HTERT RPE-1 (cell line): ENCODE results near the gene TMEM245.

Experiments used
- in situ Hi-C: fragments of 300-500 bp; cut with MboI; formaldehyde crosslinking; loops from 4 replicates; pipeline ENCODE4 v1.14.3; 2020; ENCODE audit warnings: low sequenced_read_pairs

The TMEM245 gene

DNA sequence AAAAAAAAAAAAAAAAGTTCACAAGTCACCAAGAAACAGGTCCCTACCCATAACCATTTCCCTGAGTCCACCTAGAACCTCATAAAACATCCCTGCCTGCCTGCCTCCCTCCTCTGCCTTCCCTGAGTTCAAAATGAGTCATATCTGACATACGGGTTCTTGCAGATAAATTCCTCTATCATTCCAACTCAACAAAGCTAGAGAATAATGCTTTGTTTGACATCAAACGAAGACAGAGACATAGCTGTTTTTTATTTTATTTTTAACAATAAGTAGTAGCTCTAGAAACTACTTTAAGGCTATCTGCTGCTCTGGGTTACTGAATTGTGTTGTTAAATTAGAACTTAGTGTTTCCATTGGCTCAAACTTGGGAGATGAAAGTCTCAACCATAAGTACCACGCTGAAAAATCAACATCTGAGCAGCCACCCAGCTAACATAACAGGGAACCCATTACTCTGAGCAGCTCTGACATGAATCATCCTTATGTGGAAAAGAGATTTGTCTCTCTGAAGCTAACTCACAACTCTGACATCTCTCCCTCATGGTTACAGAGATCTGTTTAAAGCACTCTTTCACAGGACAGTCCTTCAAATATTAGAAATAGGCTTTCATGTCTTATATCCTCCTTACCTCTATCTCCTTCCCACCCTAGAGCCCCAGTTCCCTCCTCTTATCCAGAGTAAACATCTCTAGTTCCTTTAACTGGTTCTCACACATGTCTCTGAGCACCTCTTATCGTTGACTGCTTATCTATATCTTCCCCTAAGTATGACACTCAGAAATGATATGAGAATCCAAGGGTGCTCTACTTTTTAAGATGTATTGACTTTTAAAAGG lies 12.1 kb downstream of the TMEM245 start:
- in situ Hi-C loops = no loop called here

DNA sequence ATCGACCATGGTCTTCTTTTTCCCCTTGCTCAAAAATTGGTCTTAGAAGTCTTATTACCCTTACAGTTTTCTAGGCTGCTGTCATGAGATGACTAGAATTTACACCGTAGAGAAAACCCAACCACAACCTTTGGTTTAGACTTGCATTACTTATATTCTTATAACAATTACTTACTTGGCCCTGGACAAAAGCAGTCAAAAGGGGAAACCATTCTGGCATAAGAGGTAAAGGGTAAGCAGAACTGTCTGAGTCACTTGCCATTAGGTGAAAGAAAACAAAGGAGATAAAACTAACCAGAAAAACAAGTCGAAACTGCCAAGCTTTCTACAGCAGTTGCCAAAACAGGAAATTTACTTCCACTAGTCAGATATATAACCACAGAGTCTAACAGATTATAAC lies 17.9 kb downstream of the TMEM245 start:
- in situ Hi-C loops = no loop called here

DNA sequence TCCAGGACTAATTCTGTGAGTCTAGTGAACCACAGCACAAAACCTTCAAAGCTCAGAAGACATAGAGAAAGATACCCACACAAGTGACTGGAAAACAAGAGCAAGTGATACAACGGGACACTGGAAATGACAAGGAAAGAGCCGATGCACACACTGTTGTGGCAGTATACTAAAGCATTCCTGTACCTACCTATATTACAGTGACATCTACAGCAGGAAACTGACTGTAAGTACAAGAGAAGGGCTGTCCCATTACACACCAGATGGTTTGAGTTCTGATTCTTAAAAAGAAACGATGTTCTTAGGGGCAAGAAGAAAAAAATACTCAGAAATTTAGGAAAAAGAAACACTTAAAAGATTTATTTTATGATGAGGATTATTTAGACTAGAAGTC lies 18.5 kb downstream of the TMEM245 start:
- in situ Hi-C loops = no loop called here

DNA sequence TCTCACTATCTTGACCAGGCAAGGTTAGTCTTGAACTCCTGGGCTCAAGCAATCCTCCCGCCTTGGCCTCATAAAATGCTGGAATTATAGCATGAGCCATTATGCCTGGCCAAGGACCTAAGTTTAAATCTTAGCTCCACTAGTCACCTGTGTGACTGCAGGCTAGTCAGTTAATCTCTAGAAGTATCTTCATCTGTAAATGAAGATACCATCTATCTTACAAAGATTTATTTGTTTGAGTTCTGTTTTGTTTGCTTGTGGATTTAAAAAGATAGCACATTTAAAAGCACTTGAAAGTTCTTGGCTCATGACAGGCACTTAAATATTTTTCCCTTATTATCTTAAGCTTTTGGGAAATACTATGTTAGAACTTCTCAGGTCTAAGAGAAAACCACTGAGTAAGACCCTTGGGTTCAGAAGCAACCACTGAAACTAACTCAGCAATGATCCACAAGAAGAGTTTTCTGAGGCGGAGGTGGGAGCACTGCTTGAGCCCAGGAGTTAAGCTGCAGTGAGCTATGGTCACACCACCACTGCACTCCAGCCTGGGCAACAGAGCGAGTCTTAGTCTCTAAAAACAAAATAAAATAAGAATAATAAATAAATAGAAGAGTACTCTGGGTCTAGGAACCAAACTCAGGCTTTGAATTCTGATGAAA lies 19.1 kb downstream of the TMEM245 start:
- in situ Hi-C loops = no loop called here

DNA sequence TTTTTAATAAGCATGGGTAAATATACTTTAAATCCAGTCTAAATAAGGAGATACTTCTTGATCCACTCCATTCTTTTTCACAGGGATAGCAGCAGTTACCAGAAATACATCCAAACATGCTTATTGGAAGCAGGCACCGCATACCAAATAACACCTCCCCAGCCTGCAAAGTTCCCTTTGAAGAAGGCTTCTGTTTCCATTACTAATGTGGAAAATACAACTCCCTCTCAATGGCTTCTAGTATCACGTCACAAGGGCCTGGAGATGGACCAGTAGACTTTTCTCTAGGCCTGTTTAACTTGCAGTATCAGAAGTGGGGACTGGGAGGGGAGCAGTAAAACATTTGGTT lies 20.8 kb downstream of the TMEM245 start:
- in situ Hi-C loops = no loop called here

DNA sequence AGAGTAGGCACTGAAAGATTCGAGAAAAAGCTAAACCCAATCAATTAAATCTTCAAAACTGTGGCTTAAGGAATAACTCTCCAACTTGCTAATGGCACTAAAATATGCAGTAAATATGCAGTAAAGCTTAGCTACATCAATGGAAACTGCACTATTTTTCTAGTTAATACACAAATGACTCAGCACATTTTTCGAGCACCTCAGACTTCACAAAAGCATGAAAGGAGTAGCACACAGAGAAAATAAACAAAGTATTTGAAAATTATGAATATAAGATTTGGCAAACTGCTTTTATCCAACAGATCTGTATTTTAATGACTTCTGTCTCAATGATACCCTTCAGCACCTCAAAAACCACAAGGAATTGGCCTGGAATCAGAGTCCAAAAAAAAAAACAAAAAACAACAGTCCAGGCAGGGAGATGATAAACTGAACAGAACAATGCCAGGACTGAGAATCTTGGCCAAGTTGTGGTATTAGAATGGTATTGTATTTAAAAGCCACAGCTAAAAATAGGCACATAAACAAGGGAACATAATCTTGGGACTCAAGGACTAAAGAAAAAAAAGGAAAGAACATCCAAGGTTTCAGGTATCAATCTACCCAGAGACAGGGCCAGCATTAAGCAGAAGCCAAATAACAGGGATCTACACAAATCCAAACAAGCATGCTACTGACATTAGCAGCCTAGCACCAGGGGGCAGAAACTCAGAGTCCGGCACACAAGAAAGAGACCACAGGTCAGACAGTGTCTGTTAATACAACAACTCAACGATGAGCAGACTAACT lies 21.4 kb downstream of the TMEM245 start:
- in situ Hi-C loops = no loop called here

DNA sequence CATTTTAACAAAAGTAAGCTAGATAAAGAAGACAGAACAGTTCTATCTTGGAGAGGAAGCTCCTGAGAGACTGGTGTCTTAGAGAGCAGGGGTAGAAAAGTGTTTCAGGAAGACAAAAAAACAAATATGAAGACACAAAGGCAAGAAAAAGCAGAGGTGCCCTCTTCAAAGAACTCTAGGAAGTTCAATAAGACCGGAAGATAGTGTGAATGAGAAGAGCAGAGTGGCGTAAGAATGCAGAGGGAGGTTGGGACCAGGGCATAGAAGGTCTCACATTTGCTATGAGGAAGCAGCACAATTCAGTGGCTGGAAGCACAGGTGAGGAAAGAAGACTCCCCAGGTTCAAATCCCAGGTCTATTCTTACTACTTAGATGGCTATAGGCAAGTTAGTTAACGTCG lies 22.6 kb downstream of the TMEM245 start:
- in situ Hi-C loops = no loop called here

DNA sequence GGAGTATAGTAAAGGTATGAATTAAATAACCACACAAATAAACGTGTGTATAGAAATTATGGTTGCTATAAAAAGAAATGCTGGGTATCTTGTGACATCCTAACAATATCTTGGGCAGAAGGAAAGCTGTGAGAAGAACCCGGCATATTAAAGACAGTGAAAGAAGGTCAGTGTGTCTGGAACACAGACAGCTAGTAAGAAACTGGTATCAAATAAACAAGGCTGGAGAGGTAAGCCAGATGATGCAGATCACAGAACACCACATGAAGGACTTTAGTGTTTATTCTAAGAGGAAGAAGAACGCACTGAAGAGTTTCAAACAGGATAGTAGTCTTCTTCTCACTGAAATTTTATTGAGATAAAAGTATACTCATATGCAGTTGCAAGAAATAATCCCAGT lies 24.4 kb downstream of the TMEM245 start:
- in situ Hi-C loops = no loop called here

DNA sequence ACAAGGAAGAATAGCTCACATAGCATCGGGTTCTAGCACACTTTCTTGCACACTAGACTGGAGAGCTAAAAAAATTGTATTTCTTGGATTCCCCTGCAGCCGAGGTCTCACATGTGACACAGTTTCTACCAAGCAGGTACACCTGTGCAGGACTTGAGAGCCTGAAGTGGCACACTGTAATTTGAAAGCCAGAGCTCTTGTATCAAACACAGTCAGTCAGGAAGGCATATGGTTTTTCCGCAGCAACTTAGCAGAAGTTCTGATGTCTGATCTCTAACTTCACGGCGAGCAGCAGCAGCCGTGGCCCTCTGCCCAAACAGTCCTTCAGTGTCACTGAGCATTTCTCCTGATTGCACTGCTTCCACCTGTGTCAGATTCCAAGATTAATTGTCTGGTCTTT lies 25.5 kb downstream of the TMEM245 start:
- in situ Hi-C loops = no loop called here

DNA sequence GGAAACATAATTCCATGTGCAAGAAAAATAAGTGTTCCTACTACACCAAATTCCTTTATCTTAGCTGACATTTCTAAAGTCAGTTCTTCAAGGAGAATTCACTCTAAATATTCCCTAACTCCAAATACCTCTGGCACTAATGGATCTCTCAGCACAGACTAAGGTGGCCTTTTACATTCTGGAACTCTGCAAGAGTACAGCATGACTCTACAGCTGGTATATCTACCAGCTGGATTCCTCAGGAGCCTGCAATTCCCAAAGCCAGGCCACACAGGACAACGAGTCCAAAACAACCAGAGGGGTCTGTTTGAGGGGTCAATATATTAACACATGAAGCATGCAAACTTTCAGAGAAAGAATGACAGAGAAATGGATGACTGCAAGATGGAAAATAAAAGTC lies 27.2 kb downstream of the TMEM245 start:
- in situ Hi-C loops = no loop called here

DNA sequence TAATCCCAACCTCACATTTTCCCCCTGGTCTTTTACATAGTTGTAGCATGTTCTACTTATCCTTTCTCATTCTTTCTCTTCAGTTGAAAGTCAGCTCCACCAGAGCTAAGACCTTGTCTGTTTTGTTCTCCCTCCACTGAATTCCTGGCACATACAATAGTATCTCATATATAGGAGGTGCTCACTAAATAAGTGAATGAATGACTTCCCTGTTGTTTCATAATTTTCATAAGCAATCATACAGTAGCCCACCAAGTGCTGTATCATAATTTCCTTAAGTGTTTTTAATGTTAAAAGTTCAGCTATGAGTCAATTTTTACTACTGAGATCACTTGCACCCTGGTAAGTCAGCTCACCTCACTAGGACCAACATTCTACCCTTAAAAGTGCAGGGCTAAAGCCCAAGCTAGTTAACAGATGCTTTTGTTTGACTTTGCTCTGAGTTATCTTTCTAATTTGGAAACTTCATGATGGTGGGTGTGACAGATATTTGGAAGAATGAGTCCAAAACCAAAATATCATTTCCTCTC lies 27.6 kb downstream of the TMEM245 start:
- in situ Hi-C loops = no loop called here

DNA sequence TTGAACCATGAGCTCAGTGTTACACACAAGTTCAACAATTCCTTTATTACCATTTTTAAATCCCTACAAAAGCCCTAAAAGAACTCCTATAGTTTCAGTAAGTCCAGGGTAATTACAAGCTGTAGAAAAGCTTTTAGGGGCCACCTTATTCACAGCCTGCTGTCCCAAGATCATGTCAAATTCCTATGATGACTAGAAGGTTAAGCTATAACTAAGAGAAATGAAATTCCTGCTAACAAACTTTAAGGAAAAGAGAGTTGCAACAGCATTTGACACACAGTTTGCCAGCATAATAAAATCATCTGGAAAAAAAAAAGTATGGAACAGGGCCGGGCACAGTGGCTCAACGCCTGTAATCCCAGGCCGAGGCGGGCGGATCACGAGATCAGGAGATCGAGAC lies 31.5 kb downstream of the TMEM245 start:
- in situ Hi-C loops = no loop called here

DNA sequence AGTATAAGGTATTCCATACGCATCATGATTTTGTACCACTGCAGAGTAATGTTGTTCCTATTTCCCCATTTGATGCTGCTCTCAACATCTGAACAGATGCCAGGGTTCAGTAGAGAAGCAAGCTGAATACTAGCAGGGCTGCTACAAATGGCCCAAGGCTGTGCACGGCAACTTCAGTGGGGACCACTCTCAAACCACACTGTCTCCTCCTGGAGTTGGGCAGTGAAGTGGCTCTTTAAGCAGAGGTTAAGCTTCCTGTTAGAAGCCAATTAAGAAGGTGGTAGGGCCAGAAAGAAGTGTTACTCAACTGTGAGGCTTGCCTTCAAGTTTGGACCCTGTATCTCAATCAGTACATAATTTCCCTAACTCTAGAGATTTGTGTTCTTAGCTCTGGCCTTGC lies 32.0 kb downstream of the TMEM245 start:
- in situ Hi-C loops = no loop called here

DNA sequence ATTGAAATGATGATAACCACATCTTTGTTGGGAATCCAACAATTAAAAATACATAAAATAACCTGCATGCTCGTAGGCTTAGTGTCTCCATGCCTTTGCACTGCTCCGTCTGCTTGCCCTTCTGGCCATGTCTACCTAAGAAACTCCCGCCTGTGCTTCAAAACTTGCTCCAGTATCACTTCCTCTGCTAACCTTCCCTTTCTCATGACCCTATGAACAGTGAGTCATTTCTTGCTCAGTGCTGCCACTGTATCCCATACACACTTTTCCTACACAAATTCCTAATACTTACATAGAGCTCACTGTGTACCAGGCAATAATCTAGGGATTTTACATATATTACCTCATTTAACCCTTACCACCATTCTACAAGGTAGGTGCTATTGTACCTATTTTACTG lies 33.5 kb downstream of the TMEM245 start:
- in situ Hi-C loops = no loop called here

DNA sequence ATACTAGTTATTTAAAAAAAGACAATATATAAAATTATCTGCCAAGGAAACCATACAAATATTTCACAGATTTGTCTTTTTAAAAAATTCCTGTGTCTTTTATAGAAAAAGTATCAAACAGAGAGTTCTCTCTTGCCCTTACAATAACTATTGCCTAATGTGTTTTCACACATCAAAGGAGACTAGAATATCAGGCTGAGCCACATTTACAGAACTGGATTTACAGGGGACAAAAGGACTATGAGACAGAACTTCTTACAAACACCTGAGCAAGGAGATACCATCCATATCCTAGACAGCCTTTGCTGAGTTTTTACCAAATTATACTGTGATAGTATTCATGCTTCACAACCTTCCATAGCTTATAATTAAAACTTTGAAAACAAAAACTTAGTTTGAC lies 34.2 kb downstream of the TMEM245 start:
- in situ Hi-C loops = no loop called here

DNA sequence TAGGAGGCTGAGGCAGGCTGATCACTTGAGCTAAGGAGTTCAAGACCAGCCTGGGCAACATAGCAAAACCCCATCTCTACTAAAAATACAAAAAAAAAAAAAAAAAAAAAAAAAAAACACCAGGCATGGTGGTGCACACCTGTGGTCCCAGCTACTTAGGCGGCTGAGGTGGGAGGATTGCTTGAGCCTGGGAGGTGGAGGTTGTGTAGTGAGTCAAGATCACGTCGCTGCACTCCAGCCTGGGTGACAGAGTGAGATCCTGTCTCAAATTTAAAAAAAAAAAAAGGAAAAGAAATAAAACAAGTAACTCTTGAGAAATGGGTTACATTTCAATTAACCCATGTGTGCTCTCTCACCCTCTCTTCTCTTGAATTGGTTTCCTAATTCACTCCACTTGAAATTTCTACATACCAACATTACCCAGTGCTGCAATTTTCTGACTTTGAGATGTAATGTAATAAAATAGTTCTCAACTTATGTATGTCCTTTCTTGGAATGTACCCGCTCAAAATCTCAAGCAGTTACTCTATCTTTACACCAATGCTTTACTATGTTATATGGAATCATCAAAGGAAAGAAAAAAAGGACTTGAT lies 35.8 kb downstream of the TMEM245 start:
- in situ Hi-C loops = no loop called here

DNA sequence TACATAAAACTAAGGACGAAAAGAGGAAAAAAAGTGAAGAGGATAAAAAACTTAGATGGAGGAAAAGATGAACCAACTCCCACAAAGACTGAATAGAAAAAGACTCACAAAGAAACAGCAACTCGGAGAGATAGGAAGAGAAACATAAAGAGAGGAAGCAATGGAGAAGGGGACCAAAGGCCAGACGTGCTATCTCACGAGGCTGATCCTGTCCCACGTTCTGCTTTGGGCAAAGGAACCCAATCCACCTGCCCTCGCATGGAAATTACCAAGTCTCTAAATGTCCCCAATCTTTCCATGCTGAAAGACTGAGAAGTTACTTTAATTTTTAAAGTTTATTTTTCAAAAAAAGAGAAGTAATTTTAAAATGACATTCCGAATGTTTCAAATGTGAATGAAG lies 36.6 kb downstream of the TMEM245 start:
- in situ Hi-C loops = no loop called here

DNA sequence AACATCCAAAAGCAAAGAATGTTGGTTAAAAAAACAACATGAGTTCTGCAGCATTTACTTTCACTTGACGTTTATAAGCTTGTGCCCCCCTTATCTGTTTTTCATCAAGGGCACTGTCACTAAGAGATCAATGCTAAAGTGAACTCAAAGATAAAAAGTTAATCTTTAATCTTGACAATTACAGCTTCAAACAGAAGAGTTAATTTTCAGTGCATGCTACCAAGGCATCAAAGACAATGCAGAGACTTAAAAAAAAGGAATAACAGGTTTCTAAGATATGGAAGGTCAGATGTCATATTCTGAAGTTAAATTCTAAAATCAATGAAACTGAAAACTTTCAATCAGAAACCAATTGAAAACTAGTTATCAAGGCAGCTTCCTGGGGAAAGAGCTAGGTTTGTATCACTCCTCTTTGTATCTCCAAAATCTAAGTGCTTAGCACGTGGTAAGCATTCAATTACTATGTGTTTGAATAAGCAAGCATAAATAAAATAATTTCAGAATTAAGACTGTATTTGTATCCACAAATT lies 37.6 kb downstream of the TMEM245 start:
- in situ Hi-C loops = no loop called here

DNA sequence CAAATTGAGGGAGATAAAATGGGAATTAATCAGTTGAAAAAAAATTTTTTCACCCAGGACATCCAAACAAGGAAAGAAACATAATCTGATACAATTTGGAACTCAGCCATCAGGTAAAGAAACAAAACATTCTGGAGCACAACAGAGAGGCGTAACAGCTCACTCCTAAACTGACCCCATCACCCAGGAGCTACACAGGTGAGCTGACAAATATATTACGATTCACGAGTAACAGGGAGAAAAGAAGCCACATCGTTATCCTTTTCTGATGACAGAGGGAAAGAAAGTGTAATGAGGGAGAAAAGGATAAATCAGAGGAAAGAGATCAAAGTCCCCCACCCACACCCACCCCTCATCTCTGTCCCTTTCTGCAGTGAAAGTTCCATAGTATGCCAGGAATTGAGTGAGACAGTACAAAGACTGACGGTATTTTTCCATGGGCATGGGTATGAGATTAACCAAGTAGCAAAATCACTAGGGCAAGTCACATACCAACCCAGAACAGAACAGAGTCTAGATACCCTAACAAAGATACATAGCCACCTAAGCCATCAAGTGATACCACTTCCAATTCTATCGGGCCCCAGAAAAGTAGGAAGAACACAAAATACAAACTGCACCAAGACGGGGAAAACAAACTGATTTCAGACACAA lies 45.4 kb downstream of the TMEM245 start:
- in situ Hi-C loops = no loop called here

DNA sequence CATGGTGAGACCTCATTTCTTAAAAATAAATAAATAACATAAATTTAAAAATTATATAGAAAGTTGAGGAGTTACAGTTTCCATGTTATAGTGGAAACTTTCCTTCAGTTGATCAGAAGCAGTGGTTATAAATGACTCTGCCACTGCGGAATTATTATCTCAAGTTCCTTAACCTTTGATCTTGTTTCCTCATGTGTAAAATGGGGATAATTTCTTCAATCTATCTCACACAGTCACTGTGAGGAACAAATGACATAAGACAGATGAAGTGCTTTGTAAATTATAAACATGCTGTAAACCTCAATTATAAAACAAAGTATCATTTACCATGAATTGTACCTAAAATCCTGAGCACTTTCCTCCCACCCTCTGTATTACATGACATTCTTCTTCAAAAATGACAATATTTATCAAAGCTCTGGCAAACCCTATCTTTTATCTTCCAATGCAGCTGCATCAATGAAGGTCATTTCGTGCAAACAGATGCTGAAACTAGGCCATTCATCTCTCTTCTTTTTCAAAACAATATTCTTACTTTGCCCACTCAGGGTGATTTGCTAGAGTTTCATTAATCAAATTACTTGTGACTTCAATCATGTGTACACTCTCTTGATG lies 46.8 kb downstream of the TMEM245 start:
- in situ Hi-C loops = no loop called here
